Measurements from ENCODE around the gene SMC6. TPM values are rescaled to one million over a fixed set of nuclear protein-coding genes. Genes with fewer than 3 reads are reported as not detected.

SMC6 gene
- total and polyA plus RNA-seq, 10 of the 15 experiments (the other 5 are each of a cell fraction or from before 2014, with no cell fraction given): 12.8 to 63.8 (median 38.8) TPM

DNA sequence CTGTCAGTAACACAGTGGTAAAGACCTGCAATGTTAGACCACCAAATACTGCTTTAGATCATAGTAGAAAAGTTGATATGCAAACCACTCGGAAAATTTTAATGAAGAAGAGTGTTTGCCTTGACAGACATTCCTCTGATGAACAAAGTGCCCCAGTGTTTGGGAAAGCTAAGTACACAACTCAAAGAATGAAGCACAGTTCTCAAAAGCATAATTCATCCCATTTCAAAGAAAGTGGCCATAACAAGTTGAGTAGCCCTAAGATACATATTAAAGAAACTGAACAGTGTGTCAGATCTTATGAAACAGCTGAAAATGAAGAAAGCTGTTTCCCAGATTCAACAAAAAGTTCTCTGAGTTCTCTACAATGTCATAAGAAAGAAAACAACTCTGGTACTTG, 27.9 kb upstream of the SMC6 start:
- H3K79me2 ChIP-seq (ENCODE audit: control insufficient read depth, insufficient read depth, low read length): no peaks in the 10 kb centered on the region
- 95% methylated on average over 1 of the region's 1 CpG for WGBS (ENCODE audit: insufficient coverage, insufficient replicate concordance, low lambda C conversion rate, missing lambda C conversion rate)
- no TSS peak for BruUV-seq (replicated peaks)
- no peaks in the 10 kb centered on the region for H3K27me3 ChIP-seq (replicated peaks in 1 of 2; ENCODE audit: control insufficient read depth in 2 of 2, insufficient read depth in 2 of 2, low read length in 1 of 2)
- ATAC-seq: no peak
- H3K9ac ChIP-seq (ENCODE audit: control insufficient read depth, insufficient read depth, low read length): no peak overlapping the region
- no peak overlapping the region for H3K4me3 ChIP-seq
- POLR2A ChIA-PET: interaction anchor here (1.4 kb wide), 2 partner anchors 12 to 18 kb away, joined by 4 read pairs; no protein-coding TSS in a partner anchor
- CTCF ChIA-PET: interaction anchor here (1.2 to 1.9 kb wide), 5 partner anchors 12 to 49 kb away, joined by 3 to 8 read pairs (median 6); no protein-coding TSS in a partner anchor
- intact Hi-C loops (cut with micrococcal nuclease; ENCODE audit: unreplicated experiment): no loop called here
- RAD21 ChIA-PET (ENCODE audit: unreplicated experiment): interaction anchor here (1.4 kb wide), 1 partner anchor 48 kb away, joined by 3 read pairs; no protein-coding TSS in a partner anchor
- H3K27ac ChIP-seq (ENCODE audit: control insufficient read depth, insufficient read depth): no peak overlapping the region
- H3K4me1 ChIP-seq (ENCODE audit: control insufficient read depth, insufficient read depth, low read length): no peaks in the 10 kb centered on the region
- SMC1A ChIA-PET (ENCODE audit: uncharacterized antibody, unreplicated experiment): interaction anchor here (0.6 to 4.5 kb wide), 8 partner anchors 8 to 61 kb away, joined by 3 to 21 read pairs (median 4); no protein-coding TSS in a partner anchor
- in situ Hi-C loops (cut with MboI): no loop called here
- DNase-seq (ENCODE audit: low read depth, low spot score): no peak
- H4K20me1 ChIP-seq (ENCODE audit: control insufficient read depth, insufficient read depth): no peaks in the 10 kb centered on the region
- no peak overlapping the region for H3K4me2 ChIP-seq (ENCODE audit: control insufficient read depth, insufficient read depth)
- H2AFZ ChIP-seq (ENCODE audit: control insufficient read depth, low read depth, low read length): no peak overlapping the region
- no peak for FAIRE-seq
- H3K36me3 ChIP-seq (ENCODE audit: control insufficient read depth in 2 of 2, insufficient read depth in 2 of 2, low read length in 1 of 2): peaks cover 0 to 7% of the 10 kb centered on the region in 2 experiments; a peak in 3 of 4 replicates
- no peaks in the 10 kb centered on the region for H3K9me3 ChIP-seq (replicated peaks; ENCODE audit: control insufficient read depth, insufficient read depth, low read length)
- TF ChIP-seq IKZF2 (IDR thresholded peaks at IDR 0.05) (no peak), CBX5 (IDR thresholded peaks at IDR 0.05; ENCODE audit: low read depth) (no peak), FOS (IDR thresholded peaks at IDR 0.05; ENCODE audit: borderline replicate concordance, extremely low read depth, insufficient read length) (no peak), ASH2L (IDR thresholded peaks at IDR 0.05; ENCODE audit: borderline replicate concordance, low read depth) (no peak), PAX8 (IDR thresholded peaks at IDR 0.05) (no peak), WRNIP1 (IDR thresholded peaks at IDR 0.05; ENCODE audit: borderline replicate concordance, low read depth, low read length) (no peak)
- TF ChIP-seq, protein P1, sequence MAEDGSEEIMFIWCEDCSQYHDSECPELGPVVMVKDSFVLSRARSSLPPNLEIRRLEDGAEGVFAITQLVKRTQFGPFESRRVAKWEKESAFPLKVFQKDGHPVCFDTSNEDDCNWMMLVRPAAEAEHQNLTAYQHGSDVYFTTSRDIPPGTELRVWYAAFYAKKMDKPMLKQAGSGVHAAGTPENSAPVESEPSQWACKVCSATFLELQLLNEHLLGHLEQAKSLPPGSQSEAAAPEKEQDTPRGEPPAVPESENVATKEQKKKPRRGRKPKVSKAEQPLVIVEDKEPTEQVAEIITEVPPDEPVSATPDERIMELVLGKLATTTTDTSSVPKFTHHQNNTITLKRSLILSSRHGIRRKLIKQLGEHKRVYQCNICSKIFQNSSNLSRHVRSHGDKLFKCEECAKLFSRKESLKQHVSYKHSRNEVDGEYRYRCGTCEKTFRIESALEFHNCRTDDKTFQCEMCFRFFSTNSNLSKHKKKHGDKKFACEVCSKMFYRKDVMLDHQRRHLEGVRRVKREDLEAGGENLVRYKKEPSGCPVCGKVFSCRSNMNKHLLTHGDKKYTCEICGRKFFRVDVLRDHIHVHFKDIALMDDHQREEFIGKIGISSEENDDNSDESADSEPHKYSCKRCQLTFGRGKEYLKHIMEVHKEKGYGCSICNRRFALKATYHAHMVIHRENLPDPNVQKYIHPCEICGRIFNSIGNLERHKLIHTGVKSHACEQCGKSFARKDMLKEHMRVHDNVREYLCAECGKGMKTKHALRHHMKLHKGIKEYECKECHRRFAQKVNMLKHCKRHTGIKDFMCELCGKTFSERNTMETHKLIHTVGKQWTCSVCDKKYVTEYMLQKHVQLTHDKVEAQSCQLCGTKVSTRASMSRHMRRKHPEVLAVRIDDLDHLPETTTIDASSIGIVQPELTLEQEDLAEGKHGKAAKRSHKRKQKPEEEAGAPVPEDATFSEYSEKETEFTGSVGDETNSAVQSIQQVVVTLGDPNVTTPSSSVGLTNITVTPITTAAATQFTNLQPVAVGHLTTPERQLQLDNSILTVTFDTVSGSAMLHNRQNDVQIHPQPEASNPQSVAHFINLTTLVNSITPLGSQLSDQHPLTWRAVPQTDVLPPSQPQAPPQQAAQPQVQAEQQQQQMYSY (CRISPR knock-in tag; IDR thresholded peaks at IDR 0.05): no peak
- TF ChIP-seq, protein P2, sequence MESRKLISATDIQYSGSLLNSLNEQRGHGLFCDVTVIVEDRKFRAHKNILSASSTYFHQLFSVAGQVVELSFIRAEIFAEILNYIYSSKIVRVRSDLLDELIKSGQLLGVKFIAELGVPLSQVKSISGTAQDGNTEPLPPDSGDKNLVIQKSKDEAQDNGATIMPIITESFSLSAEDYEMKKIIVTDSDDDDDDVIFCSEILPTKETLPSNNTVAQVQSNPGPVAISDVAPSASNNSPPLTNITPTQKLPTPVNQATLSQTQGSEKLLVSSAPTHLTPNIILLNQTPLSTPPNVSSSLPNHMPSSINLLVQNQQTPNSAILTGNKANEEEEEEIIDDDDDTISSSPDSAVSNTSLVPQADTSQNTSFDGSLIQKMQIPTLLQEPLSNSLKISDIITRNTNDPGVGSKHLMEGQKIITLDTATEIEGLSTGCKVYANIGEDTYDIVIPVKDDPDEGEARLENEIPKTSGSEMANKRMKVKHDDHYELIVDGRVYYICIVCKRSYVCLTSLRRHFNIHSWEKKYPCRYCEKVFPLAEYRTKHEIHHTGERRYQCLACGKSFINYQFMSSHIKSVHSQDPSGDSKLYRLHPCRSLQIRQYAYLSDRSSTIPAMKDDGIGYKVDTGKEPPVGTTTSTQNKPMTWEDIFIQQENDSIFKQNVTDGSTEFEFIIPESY (IDR thresholded peaks at IDR 0.05): no peak
- TF ChIP-seq, protein P3, sequence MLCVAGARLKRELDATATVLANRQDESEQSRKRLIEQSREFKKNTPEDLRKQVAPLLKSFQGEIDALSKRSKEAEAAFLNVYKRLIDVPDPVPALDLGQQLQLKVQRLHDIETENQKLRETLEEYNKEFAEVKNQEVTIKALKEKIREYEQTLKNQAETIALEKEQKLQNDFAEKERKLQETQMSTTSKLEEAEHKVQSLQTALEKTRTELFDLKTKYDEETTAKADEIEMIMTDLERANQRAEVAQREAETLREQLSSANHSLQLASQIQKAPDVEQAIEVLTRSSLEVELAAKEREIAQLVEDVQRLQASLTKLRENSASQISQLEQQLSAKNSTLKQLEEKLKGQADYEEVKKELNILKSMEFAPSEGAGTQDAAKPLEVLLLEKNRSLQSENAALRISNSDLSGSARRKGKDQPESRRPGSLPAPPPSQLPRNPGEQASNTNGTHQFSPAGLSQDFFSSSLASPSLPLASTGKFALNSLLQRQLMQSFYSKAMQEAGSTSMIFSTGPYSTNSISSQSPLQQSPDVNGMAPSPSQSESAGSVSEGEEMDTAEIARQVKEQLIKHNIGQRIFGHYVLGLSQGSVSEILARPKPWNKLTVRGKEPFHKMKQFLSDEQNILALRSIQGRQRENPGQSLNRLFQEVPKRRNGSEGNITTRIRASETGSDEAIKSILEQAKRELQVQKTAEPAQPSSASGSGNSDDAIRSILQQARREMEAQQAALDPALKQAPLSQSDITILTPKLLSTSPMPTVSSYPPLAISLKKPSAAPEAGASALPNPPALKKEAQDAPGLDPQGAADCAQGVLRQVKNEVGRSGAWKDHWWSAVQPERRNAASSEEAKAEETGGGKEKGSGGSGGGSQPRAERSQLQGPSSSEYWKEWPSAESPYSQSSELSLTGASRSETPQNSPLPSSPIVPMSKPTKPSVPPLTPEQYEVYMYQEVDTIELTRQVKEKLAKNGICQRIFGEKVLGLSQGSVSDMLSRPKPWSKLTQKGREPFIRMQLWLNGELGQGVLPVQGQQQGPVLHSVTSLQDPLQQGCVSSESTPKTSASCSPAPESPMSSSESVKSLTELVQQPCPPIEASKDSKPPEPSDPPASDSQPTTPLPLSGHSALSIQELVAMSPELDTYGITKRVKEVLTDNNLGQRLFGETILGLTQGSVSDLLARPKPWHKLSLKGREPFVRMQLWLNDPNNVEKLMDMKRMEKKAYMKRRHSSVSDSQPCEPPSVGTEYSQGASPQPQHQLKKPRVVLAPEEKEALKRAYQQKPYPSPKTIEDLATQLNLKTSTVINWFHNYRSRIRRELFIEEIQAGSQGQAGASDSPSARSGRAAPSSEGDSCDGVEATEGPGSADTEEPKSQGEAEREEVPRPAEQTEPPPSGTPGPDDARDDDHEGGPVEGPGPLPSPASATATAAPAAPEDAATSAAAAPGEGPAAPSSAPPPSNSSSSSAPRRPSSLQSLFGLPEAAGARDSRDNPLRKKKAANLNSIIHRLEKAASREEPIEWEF (IDR thresholded peaks at IDR 0.05; ENCODE audit: insufficient replicate concordance, low read depth, low read length): no peak
